VCaP (cell line): ENCODE measurements around the gene RFX2.
"Not testable (repeated sequence)": the region's sequence is repeated elsewhere in the genome, so short reads cannot be mapped to it uniquely, and the experiment has no call there.

Source experiments
- H3K27ac ChIP-seq: fragments of 450-650 bp; 2 replicates; pipeline ENCODE4 v1.5.1; 2017
- TF ChIP-seq, protein P1 (sequence below): fragments of 450-650 bp; conservative IDR thresholded peaks from 2 replicates; pipeline ENCODE4 v1.5.1; 2017; ENCODE audit warnings: mild to moderate bottlenecking, moderate library complexity

Gene RFX2

DNA sequence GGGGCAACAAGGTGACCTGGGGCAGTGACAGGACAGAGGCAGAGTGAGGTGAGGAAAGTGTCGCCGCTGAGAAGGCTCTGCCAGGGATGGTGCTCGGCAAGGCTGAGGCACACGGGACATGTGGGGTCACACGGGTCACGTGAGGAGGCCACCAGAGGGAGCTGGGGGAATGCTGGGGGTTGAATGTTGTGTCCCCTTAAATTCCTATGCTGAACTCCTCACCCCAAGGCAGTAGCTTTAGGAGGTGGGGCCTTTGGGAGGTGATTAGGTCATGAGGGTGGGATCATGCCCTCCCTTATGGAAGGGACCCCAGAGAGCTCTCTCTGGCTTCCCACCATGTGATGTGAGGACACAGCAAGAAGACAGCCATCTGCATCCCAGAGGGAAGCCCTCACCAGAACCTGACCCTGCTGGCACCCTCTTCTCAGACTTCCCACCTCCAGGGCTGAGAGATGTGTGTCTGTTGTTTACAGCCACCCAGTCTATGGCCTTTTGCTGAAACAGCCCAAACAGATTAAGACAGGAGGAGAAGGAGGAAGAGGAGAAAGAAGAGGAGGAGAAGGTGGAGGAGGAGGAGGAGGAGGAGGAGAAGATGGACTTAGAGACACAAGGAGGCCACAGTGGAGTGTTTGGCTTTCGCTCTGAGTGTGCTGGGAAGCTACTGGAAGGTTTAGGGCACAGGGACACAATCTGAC, 35.4 kb downstream of the RFX2 start:
- H3K27ac ChIP-seq = no peak overlapping the region
- TF ChIP-seq, protein P1, sequence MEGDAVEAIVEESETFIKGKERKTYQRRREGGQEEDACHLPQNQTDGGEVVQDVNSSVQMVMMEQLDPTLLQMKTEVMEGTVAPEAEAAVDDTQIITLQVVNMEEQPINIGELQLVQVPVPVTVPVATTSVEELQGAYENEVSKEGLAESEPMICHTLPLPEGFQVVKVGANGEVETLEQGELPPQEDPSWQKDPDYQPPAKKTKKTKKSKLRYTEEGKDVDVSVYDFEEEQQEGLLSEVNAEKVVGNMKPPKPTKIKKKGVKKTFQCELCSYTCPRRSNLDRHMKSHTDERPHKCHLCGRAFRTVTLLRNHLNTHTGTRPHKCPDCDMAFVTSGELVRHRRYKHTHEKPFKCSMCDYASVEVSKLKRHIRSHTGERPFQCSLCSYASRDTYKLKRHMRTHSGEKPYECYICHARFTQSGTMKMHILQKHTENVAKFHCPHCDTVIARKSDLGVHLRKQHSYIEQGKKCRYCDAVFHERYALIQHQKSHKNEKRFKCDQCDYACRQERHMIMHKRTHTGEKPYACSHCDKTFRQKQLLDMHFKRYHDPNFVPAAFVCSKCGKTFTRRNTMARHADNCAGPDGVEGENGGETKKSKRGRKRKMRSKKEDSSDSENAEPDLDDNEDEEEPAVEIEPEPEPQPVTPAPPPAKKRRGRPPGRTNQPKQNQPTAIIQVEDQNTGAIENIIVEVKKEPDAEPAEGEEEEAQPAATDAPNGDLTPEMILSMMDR = no peak

DNA sequence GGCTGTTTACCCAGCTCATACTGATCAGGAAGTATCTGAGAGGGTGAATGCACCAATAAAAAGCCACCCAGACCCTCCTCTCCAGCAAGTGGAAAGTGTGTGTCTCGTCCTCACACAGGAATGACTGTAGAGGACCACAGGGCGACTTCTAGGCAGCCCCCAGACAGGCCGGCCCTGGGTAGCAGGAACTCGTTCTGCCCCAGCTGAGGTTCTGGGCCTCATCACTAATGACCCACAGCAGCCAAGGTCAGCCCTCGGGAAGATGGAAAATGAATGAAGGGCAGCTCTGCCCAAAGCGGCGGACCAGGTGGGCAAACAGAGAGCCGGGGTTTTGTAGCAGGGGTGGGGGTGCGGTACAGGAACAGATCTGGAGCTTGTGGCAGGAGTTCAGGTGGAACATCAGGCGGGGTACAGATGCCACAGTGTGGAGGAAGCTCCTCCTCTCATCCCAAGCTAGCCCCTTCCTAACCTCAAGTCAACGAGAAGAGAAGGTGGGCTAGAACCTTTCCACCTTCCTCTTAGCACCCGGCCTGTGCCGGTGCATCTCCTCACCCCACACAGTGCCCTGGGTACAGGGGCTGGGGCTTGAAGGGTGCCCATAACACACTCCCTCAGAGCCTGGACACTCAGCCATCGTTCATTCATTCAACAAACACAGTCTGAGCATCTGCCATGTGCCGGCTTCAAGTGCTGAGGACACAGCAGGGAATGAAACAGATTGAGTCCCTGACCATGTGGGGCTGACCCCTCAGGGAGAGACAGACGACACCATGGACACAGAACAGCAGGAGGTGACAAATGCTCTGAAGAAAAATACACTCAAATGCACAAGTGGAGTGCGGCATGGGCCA, 36.2 kb downstream of the RFX2 start:
- TF ChIP-seq, protein P1 = no peak
- H3K27ac ChIP-seq = no peak overlapping the region

DNA sequence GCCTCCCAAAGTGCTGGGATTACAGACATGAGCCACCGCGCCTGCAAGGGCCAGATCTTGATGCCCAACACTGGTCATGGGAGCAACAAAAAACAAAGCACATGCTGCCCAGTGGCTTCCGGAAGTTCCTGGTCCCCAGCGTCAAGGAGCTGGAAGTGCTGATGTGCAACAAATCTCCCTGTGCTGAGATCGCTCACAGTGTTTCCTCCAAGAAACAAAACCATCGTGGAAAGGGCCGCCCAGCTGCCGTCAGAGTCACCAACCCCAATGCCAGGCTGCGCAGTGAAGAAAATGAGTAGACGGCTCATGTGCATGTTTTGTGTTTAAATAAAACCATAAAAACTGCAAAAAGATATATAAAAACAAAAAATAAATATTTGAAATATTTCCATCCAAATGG, 37.1 kb downstream of the RFX2 start:
- H3K27ac ChIP-seq = not testable (repeated sequence)

DNA sequence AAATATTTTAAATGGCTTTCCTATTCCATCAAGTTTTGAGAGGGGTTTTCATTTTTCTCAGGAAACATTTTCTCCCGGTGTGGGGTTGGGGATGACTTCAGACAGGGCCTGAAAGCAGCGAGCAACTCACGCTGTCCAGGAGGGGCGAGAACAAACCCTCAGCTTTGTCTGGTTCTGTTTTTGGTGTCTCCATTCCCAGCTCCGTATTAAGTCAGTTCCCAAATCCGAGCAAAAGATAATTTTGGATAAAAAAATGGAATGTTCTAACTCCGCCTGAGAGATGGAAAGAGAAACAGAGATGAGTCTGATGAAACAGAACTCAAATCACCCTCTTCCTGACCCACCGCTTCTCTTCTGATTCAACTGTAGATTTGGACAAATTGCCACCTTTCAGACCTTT, 38.4 kb downstream of the RFX2 start:
- H3K27ac ChIP-seq = no peak overlapping the region
- TF ChIP-seq, protein P1 = no peak

DNA sequence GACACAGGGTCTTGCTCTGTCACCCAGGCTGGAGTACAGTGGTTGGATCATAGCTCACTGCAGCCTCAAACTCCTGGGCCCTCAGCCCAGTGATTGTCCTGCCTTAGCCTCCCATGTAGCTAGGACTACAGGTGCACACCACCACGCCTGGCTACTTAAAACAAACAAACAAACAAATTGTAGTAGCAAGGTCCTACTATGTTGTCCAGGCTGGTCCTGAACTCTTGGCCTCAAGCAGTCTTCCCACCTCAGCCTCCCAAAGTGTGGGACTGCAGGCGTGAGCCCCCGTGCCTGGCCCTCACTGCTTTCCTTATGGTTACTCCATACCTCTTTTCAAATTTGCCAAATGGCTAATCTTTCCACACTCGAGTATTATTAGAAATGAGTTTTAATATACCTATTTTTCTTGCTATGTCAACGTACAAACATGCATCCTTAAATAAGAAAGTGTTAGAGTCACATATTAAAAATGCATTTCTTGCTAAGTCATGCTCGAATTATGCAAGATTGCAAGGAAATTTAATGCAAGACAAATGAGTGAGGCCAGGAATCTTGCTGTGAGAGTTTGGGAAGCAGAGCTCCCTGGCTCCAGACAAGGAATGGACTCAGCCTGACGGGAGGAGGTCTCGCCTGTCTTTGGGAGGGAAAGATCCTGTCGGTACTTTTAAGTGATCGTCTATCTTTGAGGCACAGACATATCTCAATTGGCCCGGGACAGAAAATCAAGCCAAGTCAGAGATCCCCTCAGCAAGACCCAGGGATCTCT, 39.4 kb downstream of the RFX2 start:
- no peak overlapping the region for H3K27ac ChIP-seq
- TF ChIP-seq, protein P1 = no peak

DNA sequence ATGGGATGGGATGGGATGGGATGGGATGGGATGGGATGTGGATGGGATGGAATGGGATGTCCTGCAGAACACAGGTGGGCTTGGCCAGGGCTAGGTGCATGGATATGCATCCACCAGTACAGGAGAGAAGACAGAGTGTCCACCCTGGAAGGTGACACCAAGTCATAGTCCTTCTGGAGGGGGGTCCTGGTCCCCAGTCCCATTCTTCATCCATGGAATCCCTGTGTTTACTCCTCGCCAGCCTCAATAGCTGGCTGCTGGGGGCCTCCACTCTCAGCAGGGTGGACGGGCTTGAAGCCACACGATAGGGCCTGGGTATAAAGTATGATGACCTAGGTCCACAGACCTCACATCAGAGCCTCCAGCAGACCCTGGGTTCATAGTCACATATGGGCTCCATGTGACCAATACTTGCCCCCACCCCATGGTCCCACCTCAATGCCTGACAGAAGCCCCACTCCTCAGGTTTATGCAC, 40.1 kb downstream of the RFX2 start:
- H3K27ac ChIP-seq = no peak overlapping the region

DNA sequence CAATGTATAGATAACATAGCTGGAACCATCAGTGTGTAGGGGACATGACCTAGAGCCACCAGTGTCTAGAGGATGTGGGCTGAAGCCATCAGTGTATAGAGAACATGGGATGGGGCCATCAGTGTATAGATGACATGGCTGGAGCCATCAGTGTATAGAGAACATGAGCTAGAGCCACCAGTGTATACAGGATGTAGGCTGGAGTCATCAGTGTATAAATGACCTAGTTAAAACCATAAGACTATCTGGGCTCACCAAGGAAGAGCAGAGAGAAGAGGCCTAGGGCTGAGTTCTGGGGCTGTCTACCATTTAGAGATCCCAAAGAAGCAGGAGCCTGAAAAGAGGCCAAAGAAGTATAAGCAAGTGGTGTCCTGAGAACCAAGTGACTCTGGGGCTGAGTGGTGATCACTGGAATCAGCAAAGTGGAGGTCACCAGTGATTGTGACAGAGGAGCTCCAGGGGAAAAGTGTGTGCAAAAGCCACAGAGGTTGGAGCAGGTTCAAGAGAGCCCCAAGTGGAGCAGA, 41.0 kb downstream of the RFX2 start:
- H3K27ac ChIP-seq = no peak overlapping the region
- TF ChIP-seq, protein P1 = no peak

More for the DNA sequence above, 40.1 kb downstream of the RFX2 start:
- TF ChIP-seq, protein P1 = no peak
